Activated CD4-positive, alpha-beta T cell treated with anti-CD3 and anti-CD28 coated beads for 36 hours (primary cell): ENCODE data around the gene TNNT1. TPM values are rescaled to one million over a fixed set of nuclear protein-coding genes. Genes with fewer than 3 reads are reported as not detected.
A peak's percentile ranks its signal among the peaks of the same experiment; 100 is the strongest.
"Not testable (repeated sequence)": the region's sequence is repeated elsewhere in the genome, so short reads cannot be mapped to it uniquely, and the experiment has no call there.

ENCODE experiments used
- ATAC-seq: fragments of 200-7000 bp; cut with Tn5 transposase; one replicate; pipeline ENCODE4 v1.10.0; 2021; ENCODE audit warnings: mild to moderate bottlenecking, moderate library complexity
- CTCF ChIA-PET: fragments of 350-600 bp; sonication (Branson Sonifier 250); formaldehyde crosslinking; loops from one replicate; lab custom pipeline; 2021; ENCODE audit warnings: antibody characterized with exemption; lab: Charles Lee
- POLR2A ChIA-PET: fragments of 350-600 bp; sonication (Branson Sonifier 250); formaldehyde crosslinking; loops from one replicate; lab custom pipeline; 2021; ENCODE audit warnings: antibody characterized with exemption, inconsistent platforms; lab: Charles Lee
- DNase-seq: peaks from one replicate; pipeline ENCODE4 v3.0.0-alpha.2; 2020
- H3K27ac Mint-ChIP-seq: one replicate; pipeline ENCODE4 v1.8.0; 2021; ENCODE audit warnings: mixed read lengths
- H3K27me3 Mint-ChIP-seq: one replicate; pipeline ENCODE4 v1.8.0; 2021; ENCODE audit warnings: mixed read lengths
- H3K36me3 Mint-ChIP-seq: one replicate; pipeline ENCODE4 v1.8.0; 2021; ENCODE audit warnings: low read depth, mixed read lengths
- H3K4me1 Mint-ChIP-seq: one replicate; pipeline ENCODE4 v1.8.0; 2021; ENCODE audit warnings: mixed read lengths
- H3K4me3 Mint-ChIP-seq: one replicate; pipeline ENCODE4 v1.8.0; 2021; ENCODE audit warnings: mild to moderate bottlenecking, moderate library complexity, mixed read lengths
- H3K9me3 Mint-ChIP-seq: one replicate; pipeline ENCODE4 v1.8.0; 2021; ENCODE audit warnings: low read depth, mixed read lengths
- intact Hi-C, 2 experiments: fragments of 100-400 bp; cut with DNase I in 1 of 2; cut with micrococcal nuclease in 1 of 2; formaldehyde crosslinking; loops; one replicate each; pipeline versions ENCODE4 v1.14.2 to v1.15.1; 2022 to 2024; cut with DNase I, micrococcal nuclease
- total RNA-seq, 2 experiments: library from RNA; stranded (reverse); gene quantifications; one replicate each; pipeline ENCODE4 v1.2.3, GENCODE V29; 2021

The TNNT1 gene
- total RNA-seq, 2 experiments from 2014 or later = 0.47 to 0.50 TPM

DNA sequence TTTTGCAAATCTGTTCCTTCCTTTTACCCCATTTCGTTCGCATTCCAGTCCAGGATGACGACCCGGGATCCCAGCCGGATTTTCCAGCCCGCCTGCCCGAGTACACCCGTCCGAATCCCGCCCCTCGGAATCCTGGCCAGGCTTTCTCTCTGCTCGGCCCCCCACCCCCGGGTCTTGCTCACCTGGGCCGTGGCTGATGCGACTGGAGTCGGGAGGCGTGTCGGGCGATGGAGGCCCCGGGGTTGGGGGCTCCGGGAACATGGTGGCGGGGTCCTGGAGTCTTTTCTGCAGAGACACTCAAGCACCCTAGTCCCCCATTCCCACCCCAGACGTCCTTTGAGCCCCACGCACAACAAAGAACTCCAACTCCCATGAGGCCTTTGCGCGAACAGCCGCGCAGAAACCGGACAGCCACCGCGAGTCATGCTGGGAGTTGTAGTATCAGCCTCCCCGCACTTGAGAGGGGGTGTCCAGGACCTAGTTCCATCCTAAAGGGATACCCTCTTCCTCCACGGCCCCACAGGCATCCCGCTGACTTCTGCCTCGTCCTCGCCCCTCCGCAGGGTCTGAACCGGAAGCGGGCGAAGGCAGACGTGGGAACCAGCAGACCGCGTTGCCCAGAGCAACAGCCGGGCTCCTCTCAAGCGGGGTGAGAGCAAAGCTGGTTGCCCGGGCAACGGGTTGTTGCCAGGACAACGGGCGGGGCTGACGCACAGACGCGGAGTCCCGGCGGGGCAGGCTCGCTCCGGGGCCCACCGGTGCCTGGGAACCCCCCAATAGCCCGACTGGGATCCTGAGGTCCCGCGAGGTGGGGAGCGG is 30.0 kb upstream of the TNNT1 start:
- Mint-ChIP-seq H3K4me1 (peaks cover 20% of the 10 kb centered on the region), H3K4me3 (peak overlapping the region; percentile 61), H3K27me3 (peaks cover 49% of the 10 kb centered on the region), H3K9me3 (no peaks in the 10 kb centered on the region), H3K36me3 (no peaks in the 10 kb centered on the region), H3K27ac (no peak overlapping the region)
- ChIA-PET POLR2A (interaction anchor here (1.0 kb wide), 1 partner anchor 420 kb away, joined by 3 read pairs; the partner anchor contains the start of gene FIZ1), CTCF (interaction anchor here (0.7 to 1.3 kb wide), 4 partner anchors 12 to 172 kb away, joined by 3 to 4 read pairs (median 4); no protein-coding TSS in a partner anchor)
- DNase-seq (peak; percentile 95), ATAC-seq (peak; percentile 81)
- intact Hi-C loops = loop anchor here (1.0 to 5.0 kb wide), 9 partner anchors 13 to 297 kb away; partner anchors contain the start of genes DNAAF3 (in 2 of the 2), HSPBP1 (in 1 of the 2), ISOC2 (in 1 of the 2) and KMT5C (in 1 of the 2)

DNA sequence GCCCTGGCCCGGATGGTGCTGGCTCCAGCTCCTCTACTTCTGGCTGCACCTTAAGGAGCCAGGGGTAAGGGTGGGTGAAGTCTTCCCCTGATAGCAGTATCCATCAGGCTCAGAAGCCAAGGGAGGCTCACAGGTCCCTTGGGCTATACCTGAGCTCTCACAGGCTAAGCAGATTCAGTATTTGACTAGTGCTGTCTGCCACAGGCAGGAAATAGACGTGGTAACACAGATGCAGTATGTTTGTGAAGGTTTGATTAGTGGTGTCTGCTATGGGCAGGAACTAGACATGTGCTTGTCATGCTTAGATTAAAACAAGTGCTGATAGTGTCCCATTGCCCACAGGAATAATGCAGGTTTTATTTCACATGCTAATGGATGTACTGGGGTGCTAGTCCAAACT is 27.1 kb upstream of the TNNT1 start:
- ATAC-seq = no peak
- ChIA-PET POLR2A (interaction anchor here (0.7 kb wide), 1 partner anchor 260 kb away, joined by 3 read pairs; no protein-coding TSS in a partner anchor), CTCF (interaction anchor here (0.6 to 1.6 kb wide), 4 partner anchors 10 to 749 kb away, joined by 3 to 7 read pairs (median 4); partner anchors contain the start of genes DNAAF3 and TNNI3)
- no peaks in the 10 kb centered on the region for H3K9me3 Mint-ChIP-seq
- intact Hi-C loops = loop anchor here (1.0 to 5.0 kb wide), 2 partner anchors 41 to 284 kb away; no protein-coding TSS in a partner anchor
- no peak overlapping the region for H3K27ac Mint-ChIP-seq
- peaks cover 59% of the 10 kb centered on the region for H3K27me3 Mint-ChIP-seq
- DNase-seq = no peak
- H3K4me1 Mint-ChIP-seq = peaks cover 27% of the 10 kb centered on the region
- no peak overlapping the region for H3K4me3 Mint-ChIP-seq
- H3K36me3 Mint-ChIP-seq = no peaks in the 10 kb centered on the region

DNA sequence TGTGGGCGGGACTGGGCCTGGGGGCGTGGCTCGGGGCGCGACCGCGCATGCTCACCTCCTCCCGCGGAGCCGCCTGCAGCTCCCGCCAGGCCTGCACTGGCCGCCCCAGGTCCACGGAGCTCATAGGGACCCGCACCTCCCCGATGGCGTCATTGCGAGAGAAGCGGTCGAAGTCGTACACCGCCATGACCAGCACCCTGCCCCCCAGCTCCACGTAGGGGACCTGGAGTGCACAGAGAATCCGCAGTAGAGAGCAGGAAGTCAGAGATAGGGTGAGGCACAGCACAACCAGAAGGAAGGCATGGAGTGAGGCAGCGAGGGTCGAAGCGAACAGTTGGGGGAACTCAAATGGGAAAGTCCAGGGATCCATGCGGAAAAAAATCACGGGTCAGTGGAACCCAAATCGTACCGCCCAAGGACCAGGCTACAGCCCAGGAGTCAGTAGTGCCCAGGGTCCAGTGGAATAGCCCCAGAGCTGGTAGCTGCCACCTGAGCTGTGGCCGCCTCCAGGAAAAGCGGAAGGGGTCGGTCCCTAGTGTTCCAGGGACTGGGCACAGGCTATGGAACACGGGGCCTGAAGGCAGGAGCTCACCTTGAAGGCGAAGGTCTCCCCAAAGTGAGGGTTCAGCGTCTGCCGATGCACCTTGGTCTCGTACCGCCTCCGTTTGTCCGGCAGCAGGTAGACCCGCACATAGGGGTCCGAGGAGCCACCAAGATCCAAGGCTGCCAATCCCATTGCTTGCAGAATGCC is 26.3 kb upstream of the TNNT1 start:
- CTCF ChIA-PET = interaction anchor here (0.6 to 1.8 kb wide), 5 partner anchors 14 to 479 kb away, joined by 3 to 6 read pairs (median 4); partner anchors contain the start of gene TNNI3
- H3K9me3 Mint-ChIP-seq = no peaks in the 10 kb centered on the region
- intact Hi-C loops = loop anchor here in 1 of 2 experiments (5.0 kb wide), 1 partner anchor 42 kb away; no protein-coding TSS in a partner anchor

DNA sequence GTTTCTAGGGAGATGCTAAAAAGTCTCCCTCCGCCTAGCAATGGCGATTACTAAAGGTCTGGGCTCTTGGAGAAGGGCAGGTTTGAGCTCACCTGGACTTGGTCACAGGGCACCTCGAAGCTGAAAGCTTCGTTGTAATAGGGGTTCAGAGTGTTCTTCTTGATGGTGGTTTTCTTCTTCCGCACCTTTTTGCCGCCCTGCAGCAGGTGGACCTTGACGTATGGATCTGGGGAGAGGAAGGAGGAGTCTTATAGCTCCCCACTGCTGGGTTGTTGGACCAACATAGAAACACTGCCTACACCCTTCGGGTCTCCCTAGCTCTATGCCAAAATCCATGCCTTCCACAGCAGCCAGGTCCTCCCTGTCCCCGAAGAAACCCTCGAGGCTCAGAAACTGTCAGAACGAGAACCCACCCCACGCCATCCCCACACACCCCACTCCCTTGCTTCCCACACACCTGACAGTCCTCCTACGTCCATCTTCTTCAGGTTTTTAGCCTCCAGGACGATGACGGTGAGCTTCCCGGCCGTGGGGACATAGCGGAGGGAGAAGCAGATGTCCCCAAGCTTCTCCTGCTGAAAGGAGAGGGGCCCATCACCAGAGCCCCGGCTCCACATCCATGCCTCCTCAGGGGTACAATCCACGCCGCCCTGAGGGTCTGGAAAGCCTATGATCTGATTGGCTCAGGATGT is 25.6 kb upstream of the TNNT1 start:
- peaks cover 57% of the 10 kb centered on the region for H3K27me3 Mint-ChIP-seq
- intact Hi-C loops = loop anchor here in 1 of 2 experiments (5.0 kb wide), 1 partner anchor 43 kb away; no protein-coding TSS in a partner anchor
- no peak overlapping the region for H3K27ac Mint-ChIP-seq
- DNase-seq = no peak
- no peaks in the 10 kb centered on the region for H3K9me3 Mint-ChIP-seq
- CTCF ChIA-PET = interaction anchor here (1.3 to 1.8 kb wide), 2 partner anchors 14 to 16 kb away, joined by 4 to 6 read pairs; no protein-coding TSS in a partner anchor
- H3K4me3 Mint-ChIP-seq = peak overlapping the region; percentile 49
- no peaks in the 10 kb centered on the region for H3K36me3 Mint-ChIP-seq
- no peak for ATAC-seq
- POLR2A ChIA-PET = no interaction called here
- peaks cover 20% of the 10 kb centered on the region for H3K4me1 Mint-ChIP-seq

More for the DNA sequence above, 26.3 kb upstream of the TNNT1 start:
- DNase-seq (no peak), ATAC-seq (no peak)
- POLR2A ChIA-PET = interaction anchor here (0.7 kb wide), 1 partner anchor 260 kb away, joined by 3 read pairs; no protein-coding TSS in a partner anchor
- Mint-ChIP-seq H3K4me1 (peaks cover 26% of the 10 kb centered on the region), H3K4me3 (no peak overlapping the region), H3K36me3 (no peaks in the 10 kb centered on the region), H3K27ac (no peak overlapping the region), H3K27me3 (peaks cover 59% of the 10 kb centered on the region)

DNA sequence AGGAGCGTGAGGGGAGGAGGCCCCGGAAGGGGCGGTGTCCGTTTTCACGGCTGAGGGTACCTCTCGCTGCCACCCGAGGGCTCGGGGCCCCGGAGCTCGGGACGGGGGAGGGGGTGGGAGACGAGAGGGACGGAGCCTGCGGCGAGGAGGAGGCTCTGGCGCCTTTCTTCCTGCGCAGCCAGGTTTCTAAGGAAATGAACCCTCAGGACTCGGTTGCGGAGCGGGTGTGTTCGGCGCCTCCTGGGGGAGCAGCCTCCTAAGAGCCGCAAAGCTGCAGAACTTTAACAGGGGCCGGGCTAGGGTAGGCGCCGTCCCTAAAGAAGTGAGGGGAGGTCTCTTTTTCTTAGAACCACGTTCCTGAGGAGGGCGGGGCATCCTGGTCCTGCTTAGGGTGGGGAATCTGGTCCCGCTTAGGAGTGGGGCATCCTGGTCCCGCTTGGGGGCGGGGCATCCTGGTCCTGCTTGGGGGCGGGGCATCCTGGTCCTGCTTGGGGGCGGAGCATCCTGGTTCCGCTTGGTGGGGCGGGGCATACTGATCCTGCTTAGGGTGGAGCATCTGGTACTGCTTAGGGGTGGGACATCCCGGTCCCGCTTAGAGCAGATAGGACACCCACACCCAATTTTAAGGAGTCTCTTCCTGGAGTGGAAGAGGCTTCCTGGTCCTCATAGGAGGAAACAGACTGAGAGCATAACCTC is 24.9 kb upstream of the TNNT1 start:
- ChIA-PET CTCF (interaction anchor here (0.5 to 1.8 kb wide), 4 partner anchors 9 to 210 kb away, joined by 3 to 6 read pairs (median 4); no protein-coding TSS in a partner anchor), POLR2A (interaction anchor here (0.6 kb wide), 1 partner anchor 44 kb away, joined by 3 read pairs; no protein-coding TSS in a partner anchor)
- Mint-ChIP-seq H3K4me3 (peak overlapping the region; percentile 49), H3K27me3 (peaks cover 61% of the 10 kb centered on the region), H3K9me3 (no peaks in the 10 kb centered on the region), H3K4me1 (peaks cover 16% of the 10 kb centered on the region), H3K27ac (no peak overlapping the region), H3K36me3 (no peaks in the 10 kb centered on the region)
- peak; percentile 69 for ATAC-seq
- intact Hi-C loops = no loop called here
- peak; percentile 72 for DNase-seq

DNA sequence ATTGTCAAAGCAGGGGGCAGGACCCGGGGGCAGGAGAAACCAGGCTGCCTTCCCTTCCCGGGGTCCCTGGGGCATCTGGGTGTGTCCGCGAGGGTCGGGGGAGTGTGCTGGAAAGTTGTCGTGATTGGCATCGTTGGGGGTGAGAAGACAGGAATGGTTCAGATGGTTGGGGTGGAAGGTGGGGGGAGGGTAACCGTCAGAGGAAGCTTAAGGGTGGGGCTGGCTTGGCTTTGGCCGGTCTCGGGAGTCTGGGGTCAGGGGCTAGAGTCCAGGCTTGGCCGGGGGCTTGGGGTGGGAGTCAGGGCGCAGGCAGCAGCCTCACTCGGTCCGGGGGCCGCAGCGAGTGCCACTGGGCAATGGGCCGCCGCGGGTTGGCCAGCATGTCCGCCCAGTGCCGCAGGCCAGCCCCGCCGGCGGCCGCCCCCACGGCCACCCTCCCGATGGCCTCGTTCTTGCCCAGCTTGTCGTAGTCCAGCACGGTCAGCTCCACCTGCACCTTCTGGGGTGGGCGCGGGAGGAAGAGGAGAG is 24.2 kb upstream of the TNNT1 start:
- no peaks in the 10 kb centered on the region for H3K36me3 Mint-ChIP-seq
- H3K27me3 Mint-ChIP-seq = peaks cover 62% of the 10 kb centered on the region
- ATAC-seq (no peak), DNase-seq (no peak)
- no peak overlapping the region for H3K27ac Mint-ChIP-seq
- peak overlapping the region; percentile 49 for H3K4me3 Mint-ChIP-seq
- no peaks in the 10 kb centered on the region for H3K9me3 Mint-ChIP-seq
- intact Hi-C loops = no loop called here
- ChIA-PET POLR2A (interaction anchor here (0.6 kb wide), 1 partner anchor 43 kb away, joined by 3 read pairs; no protein-coding TSS in a partner anchor), CTCF (interaction anchor here (0.5 to 1.8 kb wide), 3 partner anchors 10 to 210 kb away, joined by 3 to 6 read pairs (median 3); no protein-coding TSS in a partner anchor)
- H3K4me1 Mint-ChIP-seq = peaks cover 14% of the 10 kb centered on the region

DNA sequence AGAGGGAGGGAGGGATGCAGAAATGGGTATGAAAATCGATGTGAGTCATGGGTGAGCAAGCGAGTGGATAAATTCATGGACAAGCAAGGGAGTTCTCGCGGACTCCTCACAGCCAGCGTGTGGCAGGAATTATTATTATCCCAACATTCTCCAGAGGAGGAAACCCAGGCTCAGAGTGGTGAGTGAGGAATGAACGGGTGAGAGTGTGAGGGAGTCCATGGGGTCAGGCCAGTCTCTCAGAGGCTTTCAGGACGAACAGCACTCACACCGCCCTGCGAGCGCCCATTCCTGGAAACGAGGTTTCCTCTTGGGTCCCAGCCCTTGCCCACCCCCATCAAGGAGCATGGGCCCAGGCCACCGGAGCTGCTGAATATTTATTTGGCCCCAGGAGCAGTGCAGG is 23.7 kb upstream of the TNNT1 start:
- DNase-seq = no peak
- ChIA-PET POLR2A (no interaction called here), CTCF (no interaction called here)
- Mint-ChIP-seq H3K27ac (no peak overlapping the region), H3K9me3 (no peaks in the 10 kb centered on the region), H3K27me3 (peaks cover 60% of the 10 kb centered on the region), H3K4me3 (peak overlapping the region; percentile 21), H3K4me1 (peaks cover 14% of the 10 kb centered on the region), H3K36me3 (no peaks in the 10 kb centered on the region)
- intact Hi-C loops = no loop called here
- ATAC-seq = no peak

DNA sequence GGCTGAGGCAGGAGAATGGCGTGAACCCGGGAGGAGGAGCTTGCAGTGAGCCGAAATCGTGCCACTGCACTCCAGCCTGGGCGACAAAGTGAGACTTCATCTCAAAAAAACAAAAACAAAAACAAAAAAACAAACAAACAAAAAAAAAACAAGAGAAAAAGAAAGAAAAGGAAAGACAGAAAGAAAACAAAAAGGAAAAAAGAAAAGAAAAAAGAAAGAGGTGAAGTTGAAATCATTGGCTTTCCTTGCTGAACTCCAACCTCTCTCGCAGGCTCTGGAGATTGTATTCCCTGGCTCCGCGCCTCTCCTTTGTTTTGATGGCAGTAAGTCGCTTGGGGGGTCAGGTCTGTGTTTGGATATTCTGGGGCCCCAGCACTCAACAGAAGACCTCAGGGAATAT is 23.3 kb upstream of the TNNT1 start:
- H3K27ac Mint-ChIP-seq, H3K9me3 Mint-ChIP-seq, ATAC-seq, intact Hi-C loops, H3K36me3 Mint-ChIP-seq, CTCF ChIA-PET, DNase-seq, POLR2A ChIA-PET: not testable (repeated sequence)
- H3K27me3 Mint-ChIP-seq = peaks cover 63% of the 10 kb centered on the region
- peak overlapping the region; percentile 21 for H3K4me3 Mint-ChIP-seq
- peaks cover 14% of the 10 kb centered on the region for H3K4me1 Mint-ChIP-seq

DNA sequence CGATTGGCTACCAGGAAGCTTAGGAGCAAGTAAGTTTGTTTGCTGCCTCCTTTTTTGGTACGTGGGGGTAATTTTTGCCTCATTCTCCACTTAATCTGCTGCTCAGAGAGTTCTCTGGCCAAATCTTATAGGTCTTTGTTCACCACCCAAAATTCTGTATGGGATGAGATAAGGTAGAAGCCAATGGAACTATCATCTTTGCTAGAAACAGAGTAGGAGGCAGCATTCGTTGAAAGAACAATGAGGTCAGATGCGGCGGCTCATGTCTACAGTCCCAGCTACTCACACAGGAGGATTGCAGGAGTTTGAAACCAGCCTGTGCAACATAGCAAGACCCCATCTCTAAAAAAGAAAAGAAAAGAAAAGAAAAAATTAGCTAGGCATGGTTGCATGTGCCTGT is 22.4 kb upstream of the TNNT1 start:
- ATAC-seq (no peak), DNase-seq (no peak)
- ChIA-PET CTCF (interaction anchor here (0.6 kb wide), 3 partner anchors 39 to 103 kb away, joined by 4 to 5 read pairs (median 4); no protein-coding TSS in a partner anchor), POLR2A (interaction anchor here (0.7 kb wide), 1 partner anchor 35 kb away, joined by 3 read pairs; no protein-coding TSS in a partner anchor)
- no peak overlapping the region for H3K4me3 Mint-ChIP-seq
- intact Hi-C loops = no loop called here
- no peaks in the 10 kb centered on the region for H3K9me3 Mint-ChIP-seq
- H3K27me3 Mint-ChIP-seq = peaks cover 64% of the 10 kb centered on the region
- H3K4me1 Mint-ChIP-seq = peaks cover 21% of the 10 kb centered on the region
- H3K36me3 Mint-ChIP-seq = no peaks in the 10 kb centered on the region
- no peak overlapping the region for H3K27ac Mint-ChIP-seq
